Activated CD4-positive, alpha-beta memory T cell treated with anti-CD3 and anti-CD28 coated beads, Interleukin-2, amount 10 ng/mL, durations not matched to agents 7 days and 5 days (primary cell): ENCODE results near the gene RXRG. TPM values are rescaled to one million over a fixed set of nuclear protein-coding genes. Genes with fewer than 3 reads are reported as not detected.
A peak's percentile ranks its signal among the peaks of the same experiment; 100 is the strongest.

ENCODE experiments used
- CTCF ChIA-PET: fragments of 350-600 bp; sonication (Branson Sonifier 250); formaldehyde crosslinking; loops from one replicate; lab custom pipeline; 2021; ENCODE audit warnings: antibody characterized with exemption, inconsistent platforms; lab: Charles Lee
- POLR2A ChIA-PET: fragments of 350-600 bp; sonication (Branson Sonifier 250); formaldehyde crosslinking; loops from one replicate; lab custom pipeline; 2021; ENCODE audit warnings: antibody characterized with exemption; lab: Charles Lee
- DNase-seq: peaks from one replicate; pipeline ENCODE4 v3.0.0-alpha.2; 2020
- H3K27ac Mint-ChIP-seq: one replicate; pipeline ENCODE4 v1.8.0; 2021; ENCODE audit warnings: mild to moderate bottlenecking, mixed read lengths
- H3K27me3 Mint-ChIP-seq: one replicate; pipeline ENCODE4 v1.8.0; 2021; ENCODE audit warnings: mixed read lengths
- H3K36me3 Mint-ChIP-seq: one replicate; pipeline ENCODE4 v1.8.0; 2021; ENCODE audit warnings: low read depth, mixed read lengths
- H3K4me1 Mint-ChIP-seq: one replicate; pipeline ENCODE4 v1.8.0; 2021; ENCODE audit warnings: mixed read lengths
- H3K4me3 Mint-ChIP-seq: one replicate; pipeline ENCODE4 v1.8.0; 2021; ENCODE audit warnings: mild to moderate bottlenecking, mixed read lengths
- H3K9me3 Mint-ChIP-seq: one replicate; pipeline ENCODE4 v1.8.0; 2021; ENCODE audit warnings: mixed read lengths
- total RNA-seq, 2 experiments: library from RNA; stranded (reverse); gene quantifications; one replicate each; pipeline ENCODE4 v1.2.3, GENCODE V29; 2021

RXRG gene
- total RNA-seq, 2 experiments from 2014 or later: not detected

- H3K4me1 Mint-ChIP-seq: peaks cover 11% of the 10 kb centered on the region
- no peak for DNase-seq
- H3K27ac Mint-ChIP-seq: no peak overlapping the region
- POLR2A ChIA-PET: no interaction called here
- CTCF ChIA-PET: interaction anchor here (3.1 kb wide), 1 partner anchor 11 kb away, joined by 7 read pairs; no protein-coding TSS in a partner anchor
- H3K27me3 Mint-ChIP-seq: peaks cover 79% of the 10 kb centered on the region
- no peak overlapping the region for H3K4me3 Mint-ChIP-seq
- no peaks in the 10 kb centered on the region for H3K9me3 Mint-ChIP-seq
- no peaks in the 10 kb centered on the region for H3K36me3 Mint-ChIP-seq
Measured at GRCh38 chr1:165371588-165372225, 73.2 kb downstream of the RXRG start.

- POLR2A ChIA-PET: no interaction called here
Measured at GRCh38 chr1:165369255-165369848, 75.6 kb downstream of the RXRG start.

GRCh38 chr1:165367375-165367993 lies 77.4 kb downstream of the RXRG start:
- H3K27ac Mint-ChIP-seq: no peak overlapping the region
- no peaks in the 10 kb centered on the region for H3K36me3 Mint-ChIP-seq
- peaks cover 4% of the 10 kb centered on the region for H3K4me1 Mint-ChIP-seq
- peak; percentile 75 for DNase-seq
- H3K4me3 Mint-ChIP-seq: no peak overlapping the region
- H3K27me3 Mint-ChIP-seq: peaks cover 62% of the 10 kb centered on the region
- ChIA-PET CTCF (interaction anchor here (0.7 to 5.1 kb wide), 32 partner anchors 9 to 622 kb away, joined by 3 to 52 read pairs (median 6); no protein-coding TSS in a partner anchor), POLR2A (no interaction called here)
- H3K9me3 Mint-ChIP-seq: no peaks in the 10 kb centered on the region

More at GRCh38 chr1:165369255-165369848, 75.6 kb downstream of the RXRG start:
- peaks cover 4% of the 10 kb centered on the region for H3K4me1 Mint-ChIP-seq
- no peak overlapping the region for H3K4me3 Mint-ChIP-seq
- CTCF ChIA-PET: interaction anchor here (0.9 to 5.1 kb wide), 13 partner anchors 8 to 460 kb away, joined by 3 to 52 read pairs (median 7); partner anchors contain the start of gene LMX1A
- H3K27ac Mint-ChIP-seq: no peak overlapping the region
- peaks cover 73% of the 10 kb centered on the region for H3K27me3 Mint-ChIP-seq
- DNase-seq: peak; percentile 58
- no peaks in the 10 kb centered on the region for H3K9me3 Mint-ChIP-seq
- no peaks in the 10 kb centered on the region for H3K36me3 Mint-ChIP-seq

GRCh38 chr1:165365341-165365740 lies 79.6 kb downstream of the RXRG start:
- no peaks in the 10 kb centered on the region for H3K4me1 Mint-ChIP-seq
- H3K27me3 Mint-ChIP-seq: peaks cover 53% of the 10 kb centered on the region
- ChIA-PET POLR2A (no interaction called here), CTCF (interaction anchor here (0.6 kb wide), 1 partner anchor 236 kb away, joined by 3 read pairs; no protein-coding TSS in a partner anchor)
- no peaks in the 10 kb centered on the region for H3K9me3 Mint-ChIP-seq
- no peak for DNase-seq
- H3K4me3 Mint-ChIP-seq: no peak overlapping the region
- H3K36me3 Mint-ChIP-seq: no peaks in the 10 kb centered on the region
- no peak overlapping the region for H3K27ac Mint-ChIP-seq

- H3K36me3 Mint-ChIP-seq: no peaks in the 10 kb centered on the region
Measured at GRCh38 chr1:165364568-165365133, 80.3 kb downstream of the RXRG start.

GRCh38 chr1:165356876-165357275 lies 88.0 kb downstream of the RXRG start:
- no peak overlapping the region for H3K4me3 Mint-ChIP-seq
- ChIA-PET CTCF (interaction anchor here (1.2 kb wide), 1 partner anchor 12 kb away, joined by 3 read pairs; no protein-coding TSS in a partner anchor), POLR2A (no interaction called here)

More at GRCh38 chr1:165364568-165365133, 80.3 kb downstream of the RXRG start:
- no peak for DNase-seq
- Mint-ChIP-seq H3K9me3 (no peaks in the 10 kb centered on the region), H3K27ac (no peak overlapping the region), H3K4me3 (no peak overlapping the region), H3K27me3 (peaks cover 57% of the 10 kb centered on the region), H3K4me1 (no peaks in the 10 kb centered on the region)
- POLR2A ChIA-PET: no interaction called here
- CTCF ChIA-PET: no interaction called here

GRCh38 chr1:165355977-165356811 lies 88.7 kb downstream of the RXRG start, which contains the start of gene LMX1A:
Gene LMX1A (minus strand): TSS chr1:165356715. CDS start chr1:165355559, 1,156 bp downstream.
- Mint-ChIP-seq H3K27ac (no peak within 1 kb of the TSS), H3K4me3 (no peak within 1 kb of the TSS), H3K4me1 (peaks cover 3% of the 10 kb centered on the region), H3K9me3 (no peaks in the 10 kb centered on the region), H3K36me3 (no peaks in the 10 kb centered on the region), H3K27me3 (peaks cover 84% of the 10 kb centered on the region)
- ChIA-PET CTCF (interaction anchor here (1.2 kb wide), 1 partner anchor 13 kb away, joined by 3 read pairs; no protein-coding TSS in a partner anchor), POLR2A (no interaction called here)
- DNase-seq: no peak

More at GRCh38 chr1:165356876-165357275, 88.0 kb downstream of the RXRG start:
- Mint-ChIP-seq H3K27me3 (peaks cover 82% of the 10 kb centered on the region), H3K36me3 (no peaks in the 10 kb centered on the region), H3K9me3 (no peaks in the 10 kb centered on the region), H3K27ac (no peak overlapping the region), H3K4me1 (peaks cover 2% of the 10 kb centered on the region)
- DNase-seq: no peak

- Mint-ChIP-seq H3K4me3 (no peak overlapping the region), H3K27ac (peak overlapping the region; percentile 31), H3K9me3 (no peaks in the 10 kb centered on the region), H3K36me3 (no peaks in the 10 kb centered on the region), H3K27me3 (peaks cover 87% of the 10 kb centered on the region), H3K4me1 (peaks cover 3% of the 10 kb centered on the region)
- DNase-seq: no peak
- ChIA-PET POLR2A (no interaction called here), CTCF (interaction anchor here (1.5 kb wide), 1 partner anchor 12 kb away, joined by 7 read pairs; no protein-coding TSS in a partner anchor)
Measured at GRCh38 chr1:165355139-165355976, 89.6 kb downstream of the RXRG start.

- CTCF ChIA-PET: interaction anchor here (1.5 kb wide), 1 partner anchor 13 kb away, joined by 7 read pairs; no protein-coding TSS in a partner anchor
- POLR2A ChIA-PET: no interaction called here
- H3K27ac Mint-ChIP-seq: no peak overlapping the region
- peaks cover 3% of the 10 kb centered on the region for H3K4me1 Mint-ChIP-seq
- peaks cover 86% of the 10 kb centered on the region for H3K27me3 Mint-ChIP-seq
- no peak for DNase-seq
- no peaks in the 10 kb centered on the region for H3K9me3 Mint-ChIP-seq
- no peak overlapping the region for H3K4me3 Mint-ChIP-seq
- no peaks in the 10 kb centered on the region for H3K36me3 Mint-ChIP-seq
Measured at GRCh38 chr1:165354739-165355138, 90.2 kb downstream of the RXRG start.

- CTCF ChIA-PET: interaction anchor here (1.5 kb wide), 1 partner anchor 13 kb away, joined by 7 read pairs; no protein-coding TSS in a partner anchor
- no peak for DNase-seq
- H3K9me3 Mint-ChIP-seq: no peaks in the 10 kb centered on the region
- H3K27ac Mint-ChIP-seq: no peak overlapping the region
- no peaks in the 10 kb centered on the region for H3K36me3 Mint-ChIP-seq
- H3K27me3 Mint-ChIP-seq: peaks cover 88% of the 10 kb centered on the region
- H3K4me1 Mint-ChIP-seq: peaks cover 3% of the 10 kb centered on the region
- POLR2A ChIA-PET: no interaction called here
- H3K4me3 Mint-ChIP-seq: no peak overlapping the region
Measured at GRCh38 chr1:165353731-165354671, 90.9 kb downstream of the RXRG start.
